Smooth muscle cell (in vitro differentiated cells): Measurements from ENCODE around the gene MADD. TPM values are rescaled to one million over a fixed set of nuclear protein-coding genes. Genes with fewer than 3 reads are reported as not detected.

Experiments
- DNase-seq: peaks from one replicate; lab custom pipeline; 2025; ENCODE audit not compliant: unreplicated experiment; lab: John Stamatoyannopoulos, UW
- H2AFZ ChIP-seq: fragments of 200-600 bp; sonication (generic); 2 replicates; pipeline ENCODE4 v1.6.0; 2016; ENCODE audit warnings: antibody characterized with exemption, low read depth, mild to moderate bottlenecking
- H3F3A ChIP-seq: fragments of 200-600 bp; sonication (generic); 2 replicates; pipeline ENCODE4 v1.6.0; 2017; ENCODE audit warnings: antibody characterized with exemption, low read depth
- H3K27ac ChIP-seq: fragments of 200-600 bp; sonication (generic); 2 replicates; pipeline ENCODE4 v1.5.1; 2016; ENCODE audit warnings: low read depth, mild to moderate bottlenecking
- H3K27me3 ChIP-seq: fragments of 200-600 bp; sonication (generic); 2 replicates; pipeline ENCODE4 v1.6.1; 2016; ENCODE audit warnings: low read depth, mild to moderate bottlenecking
- H3K36me3 ChIP-seq: fragments of 200-600 bp; sonication (generic); 2 replicates; pipeline ENCODE4 v1.5.1; 2016; ENCODE audit warnings: low read depth
- H3K4me1 ChIP-seq: fragments of 200-600 bp; sonication (generic); 2 replicates; pipeline ENCODE4 v1.5.1; 2016; ENCODE audit warnings: low read depth
- H3K4me2 ChIP-seq: fragments of 200-600 bp; sonication (generic); 2 replicates; pipeline ENCODE4 v1.6.0; 2016; ENCODE audit warnings: mild to moderate bottlenecking
- H3K4me3 ChIP-seq: fragments of 200-600 bp; sonication (generic); 2 replicates; pipeline ENCODE4 v1.5.1; 2016; ENCODE audit warnings: mild to moderate bottlenecking
- H3K79me2 ChIP-seq: fragments of 200-600 bp; sonication (generic); 2 replicates; pipeline ENCODE4 v1.6.0; 2016; ENCODE audit warnings: low read depth, mild to moderate bottlenecking
- H3K9ac ChIP-seq: fragments of 200-600 bp; sonication (generic); 2 replicates; pipeline ENCODE4 v1.6.0; 2016; ENCODE audit warnings: low read depth
- H3K9me3 ChIP-seq: fragments of 200-600 bp; sonication (generic); replicated peaks from 2 replicates; pipeline ENCODE4 v1.5.1; 2016; ENCODE audit warnings: low read depth
- H4K20me1 ChIP-seq: fragments of 200-600 bp; sonication (generic); 2 replicates; pipeline ENCODE4 v1.6.0; 2016; ENCODE audit warnings: low read depth
- WGBS: methylation state at CpG from one replicate; pipeline ENCODE4 v1.1.7; 2016; ENCODE audit warnings: low lambda C conversion rate; 5-methylcytosine and 5-hydroxymethylcytosine counted together
- polyA plus RNA-seq: library from polyadenylated mRNA; unstranded; fragments of >200 nt; fragmentation: Nextera tagmentation; extraction: Ambion mirVana; gene quantifications from 2 replicates; pipeline ENCODE4 v1.2.1, GENCODE V29; 2016
- total RNA-seq: library from RNA; depleted of rRNA; stranded (reverse); fragments of >200 nt; gene quantifications from 2 replicates; pipeline ENCODE4 v1.2.3, GENCODE V29; 2014
- TF ChIP-seq, protein P1 (sequence below): fragments of 200-600 bp; sonication (generic); IDR thresholded peaks from 2 replicates; pipeline ENCODE4 v1.5.1; 2017; ENCODE audit warnings: borderline replicate concordance, mild to moderate bottlenecking, antibody characterized with exemption; ENCODE audit not compliant: insufficient read depth, poor library complexity, severe bottlenecking

Gene MADD
- total and polyA plus RNA-seq, 2 experiments from 2014 or later, result 13.1 to 24.2 TPM

DNA sequence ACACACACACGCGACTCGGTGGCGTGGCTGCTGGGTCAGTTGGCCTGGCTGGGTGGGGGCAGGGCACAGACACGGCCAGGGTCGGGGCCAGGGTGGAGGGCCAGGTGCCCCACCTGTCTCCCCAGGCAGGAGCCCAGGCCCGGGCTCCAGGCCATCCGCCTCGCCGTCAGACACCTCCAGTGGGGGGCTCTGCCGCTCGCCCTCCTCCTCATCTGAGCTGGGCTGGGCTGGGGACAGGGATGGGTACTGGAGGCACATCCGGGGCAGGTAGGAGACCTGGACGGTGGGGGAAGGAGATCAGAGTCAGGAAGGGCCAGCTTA lies 88.8 kb downstream of the MADD start:
- no peak for DNase-seq
- no peaks in the 10 kb centered on the region for H3K4me1 ChIP-seq
- H2AFZ ChIP-seq, result no peak overlapping the region
- H3K36me3 ChIP-seq, result no peaks in the 10 kb centered on the region
- 91% methylated on average over 14 of the region's 14 CpGs for WGBS
- H3K4me2 ChIP-seq, result no peak overlapping the region
- H3K4me3 ChIP-seq, result no peak overlapping the region
- H3F3A ChIP-seq, result peaks cover 3% of the 10 kb centered on the region
- H3K79me2 ChIP-seq, result no peaks in the 10 kb centered on the region
- TF ChIP-seq, protein P1, sequence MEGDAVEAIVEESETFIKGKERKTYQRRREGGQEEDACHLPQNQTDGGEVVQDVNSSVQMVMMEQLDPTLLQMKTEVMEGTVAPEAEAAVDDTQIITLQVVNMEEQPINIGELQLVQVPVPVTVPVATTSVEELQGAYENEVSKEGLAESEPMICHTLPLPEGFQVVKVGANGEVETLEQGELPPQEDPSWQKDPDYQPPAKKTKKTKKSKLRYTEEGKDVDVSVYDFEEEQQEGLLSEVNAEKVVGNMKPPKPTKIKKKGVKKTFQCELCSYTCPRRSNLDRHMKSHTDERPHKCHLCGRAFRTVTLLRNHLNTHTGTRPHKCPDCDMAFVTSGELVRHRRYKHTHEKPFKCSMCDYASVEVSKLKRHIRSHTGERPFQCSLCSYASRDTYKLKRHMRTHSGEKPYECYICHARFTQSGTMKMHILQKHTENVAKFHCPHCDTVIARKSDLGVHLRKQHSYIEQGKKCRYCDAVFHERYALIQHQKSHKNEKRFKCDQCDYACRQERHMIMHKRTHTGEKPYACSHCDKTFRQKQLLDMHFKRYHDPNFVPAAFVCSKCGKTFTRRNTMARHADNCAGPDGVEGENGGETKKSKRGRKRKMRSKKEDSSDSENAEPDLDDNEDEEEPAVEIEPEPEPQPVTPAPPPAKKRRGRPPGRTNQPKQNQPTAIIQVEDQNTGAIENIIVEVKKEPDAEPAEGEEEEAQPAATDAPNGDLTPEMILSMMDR, result no peak
- H3K27ac ChIP-seq, result no peak overlapping the region
- H3K9ac ChIP-seq, result no peak overlapping the region
- no peaks in the 10 kb centered on the region for H3K9me3 ChIP-seq
- no peaks in the 10 kb centered on the region for H4K20me1 ChIP-seq
- no peaks in the 10 kb centered on the region for H3K27me3 ChIP-seq

DNA sequence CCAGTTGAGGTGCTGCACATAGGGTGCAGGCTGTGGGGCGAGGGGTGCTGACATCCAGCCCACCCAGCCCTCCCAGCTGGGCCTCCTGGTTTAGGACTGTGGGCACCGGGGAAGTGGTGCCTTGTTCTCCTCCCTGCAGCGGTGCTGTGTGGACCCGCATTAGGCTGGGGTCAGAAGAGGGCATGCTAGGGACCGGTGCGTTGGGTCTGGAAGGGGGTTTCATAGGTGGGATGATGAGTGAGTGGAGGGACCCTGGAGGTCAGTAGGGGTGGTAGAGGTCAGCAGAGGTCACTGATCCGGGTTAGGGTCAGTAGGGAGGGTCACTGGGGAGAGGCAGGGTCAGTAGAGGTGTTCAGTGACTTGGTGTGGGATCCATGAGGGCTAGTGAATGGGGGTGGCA lies 89.2 kb downstream of the MADD start:
- no peak for DNase-seq
- no peak overlapping the region for H3K9ac ChIP-seq
- H2AFZ ChIP-seq, result no peak overlapping the region
- no peaks in the 10 kb centered on the region for H3K4me1 ChIP-seq
- no peaks in the 10 kb centered on the region for H4K20me1 ChIP-seq
- no peak overlapping the region for H3K4me3 ChIP-seq
- H3K27ac ChIP-seq, result no peak overlapping the region
- no peaks in the 10 kb centered on the region for H3K9me3 ChIP-seq
- H3F3A ChIP-seq, result peaks cover 3% of the 10 kb centered on the region
- H3K4me2 ChIP-seq, result no peak overlapping the region
- no peaks in the 10 kb centered on the region for H3K27me3 ChIP-seq
- no peaks in the 10 kb centered on the region for H3K79me2 ChIP-seq
- no peaks in the 10 kb centered on the region for H3K36me3 ChIP-seq
- TF ChIP-seq, protein P1, result no peak
- 91% methylated on average over 7 of the region's 7 CpGs for whole genome bisulfite sequencing

DNA sequence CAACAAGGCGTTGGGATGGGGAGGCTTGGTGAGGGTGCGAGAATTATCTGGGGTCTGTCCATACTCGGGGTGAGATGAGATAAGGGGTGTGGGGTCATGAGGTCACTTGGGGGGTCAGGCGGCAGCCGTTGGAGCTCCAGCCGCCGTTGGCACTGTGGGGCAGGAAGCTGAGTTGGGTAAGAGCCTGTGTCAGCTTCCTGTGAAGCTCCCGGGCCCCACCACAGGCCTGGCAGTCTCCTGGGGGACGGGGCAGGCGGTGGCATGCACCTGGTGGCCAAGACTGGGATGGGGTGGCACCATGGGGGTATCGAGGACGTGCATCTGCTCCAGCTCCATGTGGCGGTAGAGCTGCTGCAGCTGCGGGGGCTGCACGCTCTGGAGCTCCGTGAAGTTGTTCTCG lies 89.7 kb downstream of the MADD start:
- no peak overlapping the region for H2AFZ ChIP-seq
- TF ChIP-seq, protein P1, result no peak
- no peak for DNase-seq
- H3K27me3 ChIP-seq, result no peaks in the 10 kb centered on the region
- no peaks in the 10 kb centered on the region for H3K9me3 ChIP-seq
- 95% methylated on average over 15 of the region's 17 CpGs for WGBS
- H3K4me1 ChIP-seq, result no peaks in the 10 kb centered on the region
- H4K20me1 ChIP-seq, result no peaks in the 10 kb centered on the region
- no peak overlapping the region for H3K4me2 ChIP-seq
- H3K27ac ChIP-seq, result no peak overlapping the region
- no peaks in the 10 kb centered on the region for H3F3A ChIP-seq
- H3K36me3 ChIP-seq, result no peaks in the 10 kb centered on the region
- no peaks in the 10 kb centered on the region for H3K79me2 ChIP-seq
- no peak overlapping the region for H3K4me3 ChIP-seq
- no peak overlapping the region for H3K9ac ChIP-seq

DNA sequence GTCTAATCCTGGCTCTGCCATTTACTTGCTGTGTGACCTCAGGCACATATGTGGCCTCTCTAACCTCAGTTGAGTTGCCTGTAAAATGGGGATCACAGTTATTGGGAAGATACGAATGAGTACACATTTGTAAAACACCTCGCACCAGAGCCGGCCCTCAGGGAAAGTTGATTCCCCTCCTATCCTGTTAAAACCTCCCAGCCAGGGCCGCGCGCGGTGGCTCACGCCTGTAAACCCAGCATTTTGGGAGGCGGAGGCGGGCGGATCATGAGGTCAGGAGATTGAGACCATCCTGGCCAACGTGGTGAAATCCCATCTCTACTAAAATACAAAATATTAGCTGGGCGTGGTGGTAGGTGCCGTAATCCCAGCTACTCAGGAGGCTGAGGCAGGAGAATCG lies 90.4 kb downstream of the MADD start:
- Histone ChIP-seq H3K9me3 (no peaks in the 10 kb centered on the region), H3K4me2 (no peak overlapping the region), H3K9ac (no peak overlapping the region), H3F3A (no peaks in the 10 kb centered on the region), H3K4me1 (no peaks in the 10 kb centered on the region), H2AFZ (no peak overlapping the region), H4K20me1 (no peaks in the 10 kb centered on the region), H3K79me2 (no peaks in the 10 kb centered on the region), H3K36me3 (no peaks in the 10 kb centered on the region), H3K4me3 (no peak overlapping the region), H3K27ac (no peak overlapping the region), H3K27me3 (no peaks in the 10 kb centered on the region)
- WGBS, result 97% methylated on average over 15 of the region's 15 CpGs
- TF ChIP-seq, protein P1, result no peak
- DNase-seq, result no peak
